GM18511 (cell line): ENCODE measurements around the gene CMBL.

Source experiments
- ATAC-seq: cut with Tn5 transposase; IDR thresholded peaks from one replicate; pipeline ENCODE4 v1.9.1; 2021; ENCODE audit warnings: mild to moderate bottlenecking, moderate library complexity; ENCODE audit not compliant: unreplicated experiment

Gene CMBL

GRCh38 chr5:10333154-10334006 is 25.7 kb upstream of the CMBL start:
- ATAC-seq = peak; percentile 61

- no peak for ATAC-seq
Measured at GRCh38 chr5:10332301-10332700, 24.6 kb upstream of the CMBL start.

DNA sequence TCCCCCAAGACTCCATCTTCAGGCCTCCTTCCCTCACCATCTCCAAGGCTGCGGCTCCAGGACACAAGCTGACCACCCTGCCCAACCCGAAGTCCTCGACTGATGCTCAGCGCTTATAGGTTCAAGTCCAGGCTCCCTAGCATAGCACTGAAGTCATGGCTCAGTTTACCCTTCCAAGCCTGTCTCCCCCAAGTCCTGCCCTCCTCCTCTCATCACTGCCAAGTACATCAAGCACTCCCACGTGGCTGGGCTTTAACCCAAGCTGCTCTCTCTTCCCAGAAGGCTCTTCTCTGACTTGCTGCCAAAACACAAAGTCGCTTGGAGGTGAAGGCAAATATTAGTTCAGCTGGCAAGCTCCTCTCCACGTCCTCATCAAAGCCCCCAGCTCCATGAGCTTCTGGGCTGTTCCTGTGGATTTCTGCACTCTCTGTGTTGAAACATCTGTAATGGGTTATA is 23.7 kb upstream of the CMBL start:
- no peak for ATAC-seq

DNA sequence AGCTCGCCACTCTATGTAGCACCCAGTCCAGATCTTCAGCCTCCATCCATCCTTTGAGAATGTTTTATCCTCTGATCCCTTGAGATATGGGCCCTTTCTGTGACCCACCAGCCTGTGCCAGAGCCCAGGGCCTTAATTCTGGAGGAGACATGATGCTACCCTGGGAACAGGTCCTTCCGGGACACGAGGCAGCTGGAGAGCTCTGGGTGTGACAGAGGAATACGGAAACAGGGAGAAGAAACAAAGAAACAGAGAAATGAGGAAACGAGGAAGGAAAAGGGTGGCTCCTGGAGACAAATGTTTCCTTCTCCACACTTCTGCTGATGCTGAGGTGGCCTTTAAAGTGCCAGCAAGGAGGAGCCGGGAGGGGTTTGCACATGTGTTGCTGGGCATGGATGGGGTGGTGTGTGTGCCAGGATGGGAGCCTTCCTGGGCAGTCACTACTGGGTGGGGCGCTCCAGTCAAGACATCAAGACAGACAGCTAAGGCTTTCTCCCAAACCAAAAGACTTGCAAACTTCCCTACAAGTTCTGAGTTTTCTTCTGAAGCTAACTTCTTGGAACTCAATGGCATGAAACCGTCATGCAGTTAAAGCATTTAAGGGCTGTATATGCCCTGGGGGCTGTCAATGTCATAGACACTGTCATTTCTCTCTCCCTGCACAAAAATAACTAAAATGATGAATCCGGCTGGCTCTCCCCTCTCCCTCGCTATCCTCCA is 23.0 kb upstream of the CMBL start:
- no peak for ATAC-seq

DNA sequence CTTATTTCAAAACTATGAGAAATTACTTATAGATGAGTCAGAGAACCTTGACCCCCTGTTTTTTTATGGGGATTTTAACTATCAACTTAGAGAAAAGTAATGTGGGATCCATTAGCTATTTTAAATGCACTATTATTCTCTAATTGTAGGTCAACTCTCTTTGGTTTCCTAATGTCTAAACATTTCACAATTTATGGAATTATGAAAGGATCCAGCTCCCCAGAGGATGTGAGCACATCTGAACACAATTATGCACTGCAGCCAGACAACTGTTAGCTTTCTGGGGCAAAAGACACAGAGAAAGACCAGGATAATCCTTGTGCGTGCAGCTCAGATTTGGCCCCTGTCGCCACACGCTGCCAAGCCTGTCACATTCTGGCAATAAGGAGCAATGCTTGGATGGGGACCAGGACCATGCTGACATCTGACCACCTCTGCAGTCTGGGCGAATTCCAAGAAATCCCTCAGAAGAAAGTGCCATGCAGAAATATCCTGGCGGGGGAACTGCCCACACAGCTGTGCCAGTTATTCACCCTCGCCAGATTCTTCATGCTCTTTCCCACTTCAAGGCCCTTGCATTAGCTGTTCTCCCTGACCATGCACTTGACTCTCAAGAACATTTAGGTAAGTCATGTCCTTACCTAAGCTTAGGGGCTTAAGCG is 22.2 kb upstream of the CMBL start:
- no peak for ATAC-seq

DNA sequence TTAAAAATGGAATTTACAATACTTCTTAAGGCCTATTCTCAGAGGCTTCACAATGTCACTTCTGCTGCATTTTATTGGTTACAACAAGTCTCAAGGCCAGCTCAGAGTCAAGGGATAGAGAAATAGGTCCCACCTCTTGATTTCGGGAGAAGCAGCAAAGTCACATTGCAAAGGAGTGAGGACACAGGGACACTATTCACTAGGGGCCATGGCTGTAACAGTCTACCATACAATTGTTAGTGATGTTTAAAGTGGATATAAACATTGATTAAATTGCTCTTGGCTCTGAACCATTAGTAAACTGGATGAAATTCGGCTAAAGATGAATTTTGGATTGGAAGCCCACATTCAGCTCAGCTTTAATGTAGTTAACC is 21.7 kb upstream of the CMBL start:
- no peak for ATAC-seq

DNA sequence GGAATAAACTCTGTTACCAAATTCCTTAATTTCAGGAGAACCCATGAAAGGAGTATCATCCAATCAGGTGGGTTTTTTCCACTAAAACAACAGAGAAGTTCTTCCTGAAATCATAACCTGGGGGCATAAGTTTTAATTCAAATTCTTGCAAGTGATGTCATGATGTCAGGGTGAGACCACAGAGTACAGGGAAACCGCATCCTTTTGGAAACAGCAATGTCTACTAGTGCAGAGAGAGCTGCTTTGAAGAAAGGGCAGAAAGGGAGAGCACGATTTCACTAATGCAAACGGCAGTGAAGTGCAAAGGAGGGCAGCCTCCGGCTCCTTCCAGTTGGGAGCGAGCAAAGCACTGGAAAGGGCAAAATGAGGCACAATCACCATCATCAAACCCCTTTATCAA is 20.6 kb upstream of the CMBL start:
- ATAC-seq = no peak

GRCh38 chr5:10324518-10325370 is 17.0 kb upstream of the CMBL start:
- no peak for ATAC-seq

GRCh38 chr5:10323588-10324488 is 16.1 kb upstream of the CMBL start:
- ATAC-seq = no peak

DNA sequence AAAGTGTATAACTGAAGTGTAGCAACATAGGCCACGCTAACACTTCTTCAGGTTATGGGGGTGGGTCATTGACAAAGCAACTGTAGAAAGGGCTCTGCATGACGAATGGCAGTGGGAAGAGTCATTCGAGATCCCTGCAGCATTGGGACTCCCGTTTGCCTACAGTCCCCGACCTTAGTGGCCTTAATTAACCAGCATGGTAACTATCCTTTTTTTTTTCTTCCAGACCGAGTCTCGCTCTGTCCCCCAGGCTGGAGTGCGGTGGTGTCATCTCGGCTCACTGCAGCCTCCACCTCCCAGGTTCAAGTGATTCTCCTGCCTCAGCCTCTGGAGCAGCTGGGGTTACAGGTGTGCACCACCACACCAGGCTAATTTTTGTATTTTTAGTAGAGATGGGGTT is 14.2 kb upstream of the CMBL start:
- ATAC-seq = no peak

- no peak for ATAC-seq
Measured at GRCh38 chr5:10320793-10321192, 13.1 kb upstream of the CMBL start.

- ATAC-seq = no peak
Measured at GRCh38 chr5:10319202-10319851, 11.6 kb upstream of the CMBL start.

GRCh38 chr5:10317825-10318682 is 10.4 kb upstream of the CMBL start:
- peak; percentile 74 for ATAC-seq

DNA sequence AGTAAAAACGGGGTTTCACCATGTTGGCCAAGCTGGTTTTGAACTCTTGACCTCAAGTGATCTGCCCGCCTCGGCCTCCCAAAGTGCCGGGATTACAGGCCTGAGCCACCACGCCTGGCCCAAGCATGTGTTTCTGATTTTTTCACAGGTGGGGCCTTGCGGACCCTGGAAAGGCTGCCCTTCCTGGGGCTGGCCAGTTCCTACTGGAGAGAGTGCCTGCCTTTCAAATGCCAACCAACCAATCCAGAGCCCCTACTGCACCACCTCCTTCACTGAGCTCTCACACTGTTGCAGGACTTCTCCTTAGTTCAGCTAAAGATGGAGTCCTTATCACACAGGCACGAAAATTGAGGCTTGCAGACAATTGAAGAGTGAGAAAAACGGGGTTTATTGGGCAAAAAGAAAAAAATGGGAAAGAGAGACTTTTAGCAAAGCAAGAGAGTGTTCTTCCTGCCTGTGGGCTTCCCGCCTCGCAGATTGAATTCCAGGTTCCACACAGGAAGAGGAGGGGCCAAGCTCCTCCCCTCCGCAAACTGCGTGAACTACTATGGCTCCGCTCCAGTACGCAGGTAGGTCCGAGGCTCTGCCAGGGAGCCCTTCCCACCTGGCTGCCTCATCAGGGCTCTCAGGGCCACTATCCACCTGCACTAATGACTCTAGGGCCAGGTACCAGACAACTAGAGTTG is 8.3 kb upstream of the CMBL start:
- no peak for ATAC-seq

DNA sequence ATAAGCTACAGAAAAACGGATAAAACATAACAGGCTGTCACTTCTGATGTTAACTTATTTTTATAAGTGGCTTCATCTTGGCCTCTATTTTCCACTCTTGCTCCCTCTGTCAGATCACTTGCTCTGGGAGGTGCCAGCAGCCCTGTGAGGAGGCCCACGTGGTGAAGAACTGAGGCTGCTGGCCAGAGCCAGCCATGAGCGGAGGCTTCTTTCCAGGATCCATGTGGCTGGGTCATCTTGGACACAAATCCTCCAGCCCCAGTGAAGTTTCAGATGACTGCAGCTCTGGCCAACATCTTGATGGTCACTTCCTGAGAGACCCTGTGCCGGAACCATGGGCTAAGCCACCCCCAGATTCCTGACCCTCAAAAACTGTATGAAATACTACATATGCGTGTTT is 7.5 kb upstream of the CMBL start:
- ATAC-seq = no peak

- ATAC-seq = no peak
Measured at GRCh38 chr5:10311595-10312425, 4.1 kb upstream of the CMBL start.
